Measurements from ENCODE around the gene STX2. TPM values are rescaled to one million over a fixed set of nuclear protein-coding genes. Genes with fewer than 3 reads are reported as not detected.
"Not testable (repeated sequence)": the region's sequence is repeated elsewhere in the genome, so short reads cannot be mapped to it uniquely, and the experiment has no call there.

The STX2 gene
- total RNA-seq, 1 experiment from 2014 or later: 45.7 TPM

- peak; percentile 70 for DNase-seq (ENCODE audit: low read depth)
Observed at GRCh38 chr12:130870442-130871285, 31.6 kb upstream of the STX2 start.

GRCh38 chr12:130868412-130868811, 29.4 kb upstream of the STX2 start:
- DNase-seq (ENCODE audit: low read depth): no peak

GRCh38 chr12:130863298-130863697, 24.2 kb upstream of the STX2 start:
- DNase-seq (ENCODE audit: low read depth): no peak

- DNase-seq (ENCODE audit: low read depth): not testable (repeated sequence)
Observed at GRCh38 chr12:130862771-130863170, 23.7 kb upstream of the STX2 start.

- DNase-seq (ENCODE audit: low read depth): no peak
Observed at GRCh38 chr12:130862161-130862560, 23.1 kb upstream of the STX2 start.

GRCh38 chr12:130860311-130860710, 21.3 kb upstream of the STX2 start:
- no peak for DNase-seq (ENCODE audit: low read depth)

- DNase-seq (ENCODE audit: low read depth): no peak
Observed at GRCh38 chr12:130859161-130859560, 20.1 kb upstream of the STX2 start.

GRCh38 chr12:130858084-130858483, 19.0 kb upstream of the STX2 start:
- DNase-seq (ENCODE audit: low read depth): no peak

- no peak for DNase-seq (ENCODE audit: low read depth)
Observed at GRCh38 chr12:130856088-130856487, 17.0 kb upstream of the STX2 start.

- DNase-seq (ENCODE audit: low read depth): no peak
Observed at GRCh38 chr12:130850418-130851021, 11.5 kb upstream of the STX2 start.

- no peak for DNase-seq (ENCODE audit: low read depth)
Observed at GRCh38 chr12:130849561-130850417, 10.7 kb upstream of the STX2 start.

GRCh38 chr12:130848785-130849305, 9.8 kb upstream of the STX2 start:
- not testable (repeated sequence) for DNase-seq (ENCODE audit: low read depth)

GRCh38 chr12:130848105-130848504, 9.1 kb upstream of the STX2 start:
- DNase-seq (ENCODE audit: low read depth): not testable (repeated sequence)

- peak; percentile 23 for DNase-seq (ENCODE audit: low read depth)
Observed at GRCh38 chr12:130847112-130847511, 8.1 kb upstream of the STX2 start.

- DNase-seq (ENCODE audit: low read depth): no peak
Observed at GRCh38 chr12:130846369-130846768, 7.3 kb upstream of the STX2 start.

GRCh38 chr12:130839770-130840404, 837 bp upstream of the STX2 start:
- DNase-seq (ENCODE audit: low read depth): no peak

GRCh38 chr12:130838284-130838950, 633 bp downstream of the STX2 start:
- peak; percentile 13 for DNase-seq (ENCODE audit: low read depth)

GRCh38 chr12:130835436-130835835, 3.6 kb downstream of the STX2 start:
- no peak for DNase-seq (ENCODE audit: low read depth)

GRCh38 chr12:130835011-130835410, 4.0 kb downstream of the STX2 start:
- no peak for DNase-seq (ENCODE audit: low read depth)

GRCh38 chr12:130832561-130833209, 6.4 kb downstream of the STX2 start:
- peak; percentile 89 for DNase-seq (ENCODE audit: low read depth)
